Ramos (cell line): ENCODE results near the gene LIMA1.
"Not testable (repeated sequence)": the region's sequence is repeated elsewhere in the genome, so short reads cannot be mapped to it uniquely, and the experiment has no call there.

Experiments
- in situ Hi-C: fragments of 300-500 bp; cut with MboI; formaldehyde crosslinking; loops from one replicate; pipeline ENCODE4 v1.14.3; 2022; ENCODE audit warnings: low sequenced_read_pairs; ENCODE audit not compliant: unreplicated experiment

LIMA1 gene

GRCh38 chr12:50283229-50283923, at the start of gene LIMA1:
LIMA1 (minus strand) TSS chr12:50283520; CDS start chr12:50248751, 34,769 bp downstream.
- in situ Hi-C loops: no loop called here

GRCh38 chr12:50331745-50332144, 48.4 kb upstream of the LIMA1 start:
- in situ Hi-C loops: no loop called here

- in situ Hi-C loops: not testable (repeated sequence)
These were observed 45.3 kb upstream of the LIMA1 start for GRCh38 chr12:50328664-50329063.

- in situ Hi-C loops: no loop called here
These were observed 43.4 kb upstream of the LIMA1 start for GRCh38 chr12:50326590-50327284.

GRCh38 chr12:50325890-50326391, 42.6 kb upstream of the LIMA1 start:
- in situ Hi-C loops: no loop called here

- in situ Hi-C loops: not testable (repeated sequence)
These were observed 41.5 kb upstream of the LIMA1 start for GRCh38 chr12:50324770-50325169.

- in situ Hi-C loops: not testable (repeated sequence)
These were observed 40.8 kb upstream of the LIMA1 start for GRCh38 chr12:50324077-50324476.

- in situ Hi-C loops: no loop called here
These were observed 38.9 kb upstream of the LIMA1 start for GRCh38 chr12:50322206-50322605.

GRCh38 chr12:50317203-50317602, 33.9 kb upstream of the LIMA1 start:
- in situ Hi-C loops: no loop called here

GRCh38 chr12:50315803-50316202, 32.5 kb upstream of the LIMA1 start:
- in situ Hi-C loops: no loop called here

- in situ Hi-C loops: loop anchor here (5.0 kb wide), 1 partner anchor 242 kb away; no protein-coding TSS in a partner anchor
These were observed 31.5 kb upstream of the LIMA1 start for GRCh38 chr12:50314636-50315312.

GRCh38 chr12:50313971-50314370, 30.7 kb upstream of the LIMA1 start:
- in situ Hi-C loops: loop anchor here (5.0 kb wide), 1 partner anchor 242 kb away; no protein-coding TSS in a partner anchor

- in situ Hi-C loops: loop anchor here (5.0 kb wide), 1 partner anchor 241 kb away; no protein-coding TSS in a partner anchor
These were observed 30.1 kb upstream of the LIMA1 start for GRCh38 chr12:50313256-50313931.

GRCh38 chr12:50311858-50312609, 28.7 kb upstream of the LIMA1 start:
- in situ Hi-C loops: loop anchor here (5.0 kb wide), 1 partner anchor 240 kb away; no protein-coding TSS in a partner anchor

- in situ Hi-C loops: loop anchor here (5.0 kb wide), 1 partner anchor 238 kb away; no protein-coding TSS in a partner anchor
These were observed 26.6 kb upstream of the LIMA1 start for GRCh38 chr12:50309950-50310349.

GRCh38 chr12:50302686-50303085, 19.4 kb upstream of the LIMA1 start:
- in situ Hi-C loops: no loop called here

- in situ Hi-C loops: no loop called here
These were observed 14.7 kb upstream of the LIMA1 start for GRCh38 chr12:50297996-50298395.

- in situ Hi-C loops: no loop called here
These were observed 13.7 kb upstream of the LIMA1 start for GRCh38 chr12:50297027-50297426.

GRCh38 chr12:50296554-50296953, 13.2 kb upstream of the LIMA1 start:
- in situ Hi-C loops: no loop called here
